Neural crest cell (in vitro differentiated cells): ENCODE data around the gene CASP2. TPM values are rescaled to one million over a fixed set of nuclear protein-coding genes. Genes with fewer than 3 reads are reported as not detected.

Source experiments
- DNase-seq: peaks from one replicate; pipeline ENCODE4 v3.0.0; 2021; ENCODE audit warnings: low read depth, mixed read lengths, low spot score
- H3K27ac Mint-ChIP-seq: one replicate; pipeline ENCODE4 v1.8.0; 2021; ENCODE audit warnings: mild to moderate bottlenecking, mixed read lengths; ENCODE audit not compliant: unreplicated experiment
- H3K27me3 Mint-ChIP-seq: 2 replicates; pipeline ENCODE4 v1.8.0; 2021; ENCODE audit warnings: low read depth, mild to moderate bottlenecking, mixed read lengths
- H3K36me3 Mint-ChIP-seq: 2 replicates; pipeline ENCODE4 v1.8.0; 2021; ENCODE audit warnings: low read depth, mild to moderate bottlenecking, mixed read lengths
- H3K4me1 Mint-ChIP-seq: 2 replicates; pipeline ENCODE4 v1.8.0; 2021; ENCODE audit warnings: mixed read lengths
- H3K4me3 Mint-ChIP-seq: one replicate; pipeline ENCODE4 v1.8.0; 2021; ENCODE audit warnings: mild to moderate bottlenecking, mixed read lengths
- H3K9me3 Mint-ChIP-seq: 2 replicates; pipeline ENCODE4 v1.8.0; 2021; ENCODE audit warnings: mixed read lengths
- CTCF ChIP-seq: fragments of 200-600 bp; sonication (generic); conservative IDR thresholded peaks from 2 replicates; pipeline ENCODE4 v1.5.0; 2021; ENCODE audit warnings: antibody characterized with exemption, mild to moderate bottlenecking
- total RNA-seq: library from RNA; stranded (reverse); gene quantifications from 2 replicates; pipeline ENCODE4 v1.2.1, GENCODE V29; 2021

The CASP2 gene
- total RNA-seq, 1 donor from 2014 or later: 76.2 TPM

- Mint-ChIP-seq H3K27ac (no peak overlapping the region), H3K9me3 (peaks cover 8% of the 10 kb centered on the region)
- TF ChIP-seq CTCF: no peak
Measured at GRCh38 chr7:143250199-143250598, 38.0 kb upstream of the CASP2 start.

GRCh38 chr7:143250822-143251221 lies 37.3 kb upstream of the CASP2 start:
- H3K27ac Mint-ChIP-seq: no peak overlapping the region
- peaks cover 7% of the 10 kb centered on the region for H3K4me1 Mint-ChIP-seq
- H3K9me3 Mint-ChIP-seq: peaks cover 8% of the 10 kb centered on the region
- no peak for TF ChIP-seq CTCF
- H3K36me3 Mint-ChIP-seq: peaks cover 11% of the 10 kb centered on the region
- H3K27me3 Mint-ChIP-seq: no peaks in the 10 kb centered on the region
- DNase-seq: no peak
- no peak overlapping the region for H3K4me3 Mint-ChIP-seq

More at GRCh38 chr7:143250199-143250598, 38.0 kb upstream of the CASP2 start:
- Mint-ChIP-seq H3K36me3 (peaks cover 11% of the 10 kb centered on the region), H3K27me3 (no peaks in the 10 kb centered on the region), H3K4me3 (no peak overlapping the region), H3K4me1 (peaks cover 7% of the 10 kb centered on the region)
- no peak for DNase-seq

- no peak for DNase-seq
- Mint-ChIP-seq H3K9me3 (peaks cover 8% of the 10 kb centered on the region), H3K36me3 (peaks cover 11% of the 10 kb centered on the region), H3K4me3 (no peak overlapping the region), H3K4me1 (peaks cover 7% of the 10 kb centered on the region), H3K27ac (no peak overlapping the region), H3K27me3 (no peaks in the 10 kb centered on the region)
- TF ChIP-seq CTCF: no peak
Measured at GRCh38 chr7:143252006-143252405, 36.1 kb upstream of the CASP2 start.

DNA sequence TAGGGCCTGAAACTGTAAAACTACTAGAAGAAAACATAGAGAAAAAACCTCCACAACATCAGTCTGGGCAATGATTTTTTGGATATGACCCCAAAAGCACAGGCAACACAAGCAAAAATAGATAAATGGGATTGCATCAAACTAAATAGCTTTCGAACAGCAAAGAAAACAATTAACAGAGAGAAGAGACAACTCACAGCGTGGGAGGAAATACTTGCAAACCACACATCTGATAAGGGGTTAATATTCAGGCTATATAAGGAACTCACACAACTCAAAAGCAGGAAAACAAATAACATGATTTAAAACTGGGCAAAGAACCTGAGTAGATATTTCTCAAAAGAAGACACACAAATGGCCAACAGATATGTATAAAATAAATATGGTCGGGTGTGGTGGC lies 32.6 kb upstream of the CASP2 start:
- DNase-seq: no peak

DNA sequence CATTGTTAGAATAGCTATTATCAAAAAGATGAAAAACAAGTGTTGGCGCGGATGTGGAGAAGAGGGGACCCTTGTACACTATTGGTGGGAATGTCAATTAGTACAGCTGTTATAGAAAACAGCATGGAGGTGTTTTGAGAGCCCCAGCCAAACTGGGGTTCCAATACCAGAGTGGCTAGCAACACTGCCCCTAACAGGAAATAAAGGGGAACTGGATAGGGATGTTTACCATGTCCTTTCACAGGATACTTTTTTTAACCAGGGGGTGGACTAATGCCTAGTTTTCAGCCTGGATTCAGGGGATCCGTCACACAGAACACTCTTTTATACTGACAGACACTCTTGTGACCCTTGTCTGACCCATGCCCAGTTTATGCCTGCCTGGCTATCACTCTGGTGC lies 31.8 kb upstream of the CASP2 start:
- Mint-ChIP-seq H3K27me3 (no peaks in the 10 kb centered on the region), H3K4me3 (no peak overlapping the region), H3K36me3 (peaks cover 11% of the 10 kb centered on the region), H3K27ac (no peak overlapping the region), H3K4me1 (no peaks in the 10 kb centered on the region), H3K9me3 (peaks cover 8% of the 10 kb centered on the region)
- DNase-seq: no peak
- TF ChIP-seq CTCF: no peak

More for the DNA sequence above, 32.6 kb upstream of the CASP2 start:
- H3K9me3 Mint-ChIP-seq: peaks cover 8% of the 10 kb centered on the region
- no peaks in the 10 kb centered on the region for H3K27me3 Mint-ChIP-seq
- no peak for TF ChIP-seq CTCF
- no peaks in the 10 kb centered on the region for H3K4me1 Mint-ChIP-seq
- H3K27ac Mint-ChIP-seq: no peak overlapping the region
- no peak overlapping the region for H3K4me3 Mint-ChIP-seq
- peaks cover 11% of the 10 kb centered on the region for H3K36me3 Mint-ChIP-seq

- no peak overlapping the region for H3K27ac Mint-ChIP-seq
- peaks cover under 1% of the 10 kb centered on the region for H3K4me1 Mint-ChIP-seq
- H3K27me3 Mint-ChIP-seq: no peaks in the 10 kb centered on the region
- no peak for TF ChIP-seq CTCF
- H3K9me3 Mint-ChIP-seq: peaks cover 8% of the 10 kb centered on the region
- no peak for DNase-seq
- peaks cover 11% of the 10 kb centered on the region for H3K36me3 Mint-ChIP-seq
- no peak overlapping the region for H3K4me3 Mint-ChIP-seq
Measured at GRCh38 chr7:143256932-143257331, 31.2 kb upstream of the CASP2 start.
